Right lobe of liver (tissue), 6 donors: Measurements from ENCODE around the gene TRAPPC12. TPM values are rescaled to one million over a fixed set of nuclear protein-coding genes. Genes with fewer than 3 reads are reported as not detected.

ENCODE experiments used
- ATAC-seq, 4 donors: fragments of 200-7000 bp; cut with Tn5 transposase; one replicate each; pipeline ENCODE4 v1.9.1; 2020; ENCODE audit warnings: mild to moderate bottlenecking in 4 of 4, moderate library complexity in 4 of 4
- DNase-seq, 3 donors: peaks; one replicate each; pipeline ENCODE4 v3.0.0-alpha.2; 2020
- H3K27ac ChIP-seq, 3 donors: fragments of 200-600 bp; one replicate each; pipeline ENCODE4 v1.8.0; 2022
- H3K27me3 ChIP-seq, 2 donors: fragments of 200-600 bp; one replicate each; pipeline ENCODE4 v1.8.0; 2022
- H3K36me3 ChIP-seq, 4 donors: fragments of 200-600 bp; sonication (generic) in 1 of 4; one replicate each; pipeline versions ENCODE4 v1.5.1 to v1.8.0; 2017 to 2022; ENCODE audit warnings: control low read depth in 1 of 4
- H3K4me1 ChIP-seq, 4 donors: fragments of 200-600 bp; sonication (generic) in 1 of 4; one replicate each; pipeline versions ENCODE4 v1.5.1 to v1.8.0; 2017 to 2022; ENCODE audit warnings: control low read depth in 1 of 4
- H3K4me3 ChIP-seq, 3 donors: fragments of 200-600 bp; one replicate each; pipeline ENCODE4 v1.8.0; 2022
- H3K9me3 ChIP-seq, 4 donors: fragments of 200-600 bp; sonication (generic) in 1 of 4; one replicate each; pipeline versions ENCODE4 v1.5.1 to v1.8.0; 2017 to 2022; ENCODE audit warnings: control low read depth in 1 of 4
- POLR2A ChIP-seq: fragments of 450-650 bp; IDR thresholded peaks from one replicate; pipeline ENCODE4 v1.6.1; 2017; ENCODE audit warnings: antibody characterized with exemption, mild to moderate bottlenecking
- WGBS: methylation state at CpG from one replicate; pipeline ENCODE4 v1.1.6; 2018; ENCODE audit warnings: low coverage, low lambda C conversion rate; ENCODE audit not compliant: insufficient coverage; ENCODE audit errors: missing lambda C conversion rate; 5-methylcytosine and 5-hydroxymethylcytosine counted together
- intact Hi-C, 2 donors: fragments of 100-400 bp; cut with DNase I; formaldehyde crosslinking; loops; one replicate each; pipeline versions ENCODE4 v1.11.2 to v1.14.1; 2022
- total RNA-seq, 6 experiments: library from RNA; depleted of rRNA in 2 of 6; stranded (reverse); fragments of >200 nt in 2 of 6; fragmentation: NEBNext Ultra II Directional in 3 of 6; extraction: Animal tissue kit (Norgen Biotek cat#: 25700) in 3 of 6; gene quantifications; one replicate each; pipeline versions ENCODE4 v1.1.0 to v1.2.4, GENCODE V29; 2016 to 2023
- TF ChIP-seq, protein P1 (sequence below), 4 donors: fragments of 200-600 bp in 3 of 4; fragments of 450-650 bp in 1 of 4; IDR thresholded peaks; one replicate each; pipeline versions ENCODE4 v1.5.1 to v1.8.0; 2016 to 2022; ENCODE audit warnings: antibody characterized with exemption in 4 of 4, mild to moderate bottlenecking in 2 of 4
- donor health status: DM: no; HTN: yes; CAD: no.
- donor health status: DM: no; HTN: no; CAD: no.
- donor health status: DM: no; HTN: no; CAD: no.
- donor health status: DM: no; HTN: yes; CAD: no.
- donor health status: DM: no; HTN: yes; CAD: no.

The TRAPPC12 gene
- total RNA-seq, 6 experiments from 2014 or later, result 39.2 to 92.4 (median 47.8) TPM

DNA sequence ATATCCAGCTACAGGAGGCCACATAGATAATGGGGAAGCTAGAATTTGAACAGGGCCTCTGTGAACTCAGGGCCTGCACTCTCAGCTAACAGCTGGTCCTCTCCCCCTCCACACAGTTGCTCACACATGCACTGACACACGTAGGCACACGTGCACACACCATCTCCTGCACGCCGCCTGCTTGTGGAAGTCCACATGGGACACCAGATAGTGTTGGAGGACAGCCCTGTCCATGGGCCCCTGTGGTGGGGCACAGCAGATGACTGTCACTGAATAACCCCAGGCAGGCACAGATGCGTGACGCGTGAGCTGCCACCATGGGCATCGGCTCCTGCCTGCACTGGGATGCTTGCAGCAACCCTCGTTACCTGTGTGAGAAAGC lies 87.0 kb downstream of the TRAPPC12 start:
- TF ChIP-seq POLR2A, result no peak
- TF ChIP-seq, protein P1, sequence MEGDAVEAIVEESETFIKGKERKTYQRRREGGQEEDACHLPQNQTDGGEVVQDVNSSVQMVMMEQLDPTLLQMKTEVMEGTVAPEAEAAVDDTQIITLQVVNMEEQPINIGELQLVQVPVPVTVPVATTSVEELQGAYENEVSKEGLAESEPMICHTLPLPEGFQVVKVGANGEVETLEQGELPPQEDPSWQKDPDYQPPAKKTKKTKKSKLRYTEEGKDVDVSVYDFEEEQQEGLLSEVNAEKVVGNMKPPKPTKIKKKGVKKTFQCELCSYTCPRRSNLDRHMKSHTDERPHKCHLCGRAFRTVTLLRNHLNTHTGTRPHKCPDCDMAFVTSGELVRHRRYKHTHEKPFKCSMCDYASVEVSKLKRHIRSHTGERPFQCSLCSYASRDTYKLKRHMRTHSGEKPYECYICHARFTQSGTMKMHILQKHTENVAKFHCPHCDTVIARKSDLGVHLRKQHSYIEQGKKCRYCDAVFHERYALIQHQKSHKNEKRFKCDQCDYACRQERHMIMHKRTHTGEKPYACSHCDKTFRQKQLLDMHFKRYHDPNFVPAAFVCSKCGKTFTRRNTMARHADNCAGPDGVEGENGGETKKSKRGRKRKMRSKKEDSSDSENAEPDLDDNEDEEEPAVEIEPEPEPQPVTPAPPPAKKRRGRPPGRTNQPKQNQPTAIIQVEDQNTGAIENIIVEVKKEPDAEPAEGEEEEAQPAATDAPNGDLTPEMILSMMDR (IDR thresholded peaks at IDR 0.05), result no peak
- Histone ChIP-seq H3K36me3 (peaks cover 0 to 31% (median 7%) of the 10 kb centered on the region in 4 donors), H3K4me3 (no peak overlapping the region), H3K4me1 (peaks cover 0 to 5% (median under 1%) of the 10 kb centered on the region in 4 donors), H3K27me3 (no peaks in the 10 kb centered on the region), H3K27ac (no peak overlapping the region), H3K9me3 (no peaks in the 10 kb centered on the region)
- intact Hi-C loops, result no loop called here
- ATAC-seq, result no peak
- no CpG with 5 or more reads among the region's 9 CpGs for WGBS
- DNase-seq, result no peak

DNA sequence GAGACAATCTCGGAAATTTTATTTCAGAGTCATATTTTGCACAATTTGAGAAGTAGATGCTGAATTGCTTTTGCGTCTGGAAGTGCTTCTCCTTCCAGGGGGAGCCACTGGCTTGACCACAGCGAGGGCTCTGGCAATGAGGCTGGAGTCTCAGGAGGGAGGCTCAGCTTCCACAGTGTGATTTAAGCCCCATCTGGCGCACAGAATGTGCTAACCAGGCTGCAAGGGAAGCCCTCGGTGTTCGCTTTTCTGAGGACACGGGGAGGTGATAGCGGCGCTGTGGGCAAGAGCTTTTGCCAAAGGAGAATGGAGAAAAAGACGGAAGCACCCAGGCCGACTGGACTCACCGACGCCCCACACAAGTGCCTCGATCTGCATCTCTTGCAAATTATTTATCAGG lies 87.5 kb downstream of the TRAPPC12 start:
- no peak overlapping the region for H3K4me3 ChIP-seq
- DNase-seq, result no peak
- no peaks in the 10 kb centered on the region for H3K27me3 ChIP-seq
- peaks cover 0 to 31% (median 7%) of the 10 kb centered on the region in 4 donors for H3K36me3 ChIP-seq
- H3K4me1 ChIP-seq, result peaks cover 0 to 2% (median under 1%) of the 10 kb centered on the region in 4 donors
- intact Hi-C loops, result no loop called here
- 92% methylated on average over 3 of the region's 14 CpGs for WGBS
- no peak for ATAC-seq
- H3K9me3 ChIP-seq, result no peaks in the 10 kb centered on the region
- no peak overlapping the region for H3K27ac ChIP-seq
- TF ChIP-seq, protein P1 (IDR thresholded peaks at IDR 0.05), result no peak
- TF ChIP-seq POLR2A, result no peak

DNA sequence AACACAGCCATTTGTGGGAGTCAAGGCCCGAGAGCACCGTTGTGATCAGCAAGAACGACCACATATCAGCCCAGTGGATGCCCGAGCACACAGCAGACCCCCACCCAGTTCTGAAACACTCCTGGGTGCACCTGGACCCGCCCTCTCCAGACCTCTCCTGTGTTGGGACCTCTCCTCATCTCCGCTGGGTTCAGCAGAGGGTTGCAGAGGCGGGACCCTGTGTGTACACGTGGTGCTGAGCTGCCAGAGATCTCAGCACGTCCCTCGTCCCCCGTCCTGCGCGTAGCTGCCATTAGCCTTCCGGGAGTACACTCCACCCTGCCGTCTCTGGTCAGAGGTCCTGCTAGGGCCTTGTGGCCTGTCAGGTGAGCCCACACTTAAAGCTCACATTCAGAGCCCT lies 88.2 kb downstream of the TRAPPC12 start:
- Histone ChIP-seq H3K36me3 (peaks cover 0 to 34% (median 7%) of the 10 kb centered on the region in 4 donors), H3K4me1 (no peaks in the 10 kb centered on the region), H3K27ac (no peak overlapping the region), H3K27me3 (no peaks in the 10 kb centered on the region), H3K4me3 (no peak overlapping the region), H3K9me3 (no peaks in the 10 kb centered on the region)
- TF ChIP-seq POLR2A, result no peak
- TF ChIP-seq, protein P1 (IDR thresholded peaks at IDR 0.05), result no peak
- no peak for ATAC-seq
- 80% methylated on average over 1 of the region's 15 CpGs for WGBS
- intact Hi-C loops, result no loop called here
- no peak for DNase-seq

DNA sequence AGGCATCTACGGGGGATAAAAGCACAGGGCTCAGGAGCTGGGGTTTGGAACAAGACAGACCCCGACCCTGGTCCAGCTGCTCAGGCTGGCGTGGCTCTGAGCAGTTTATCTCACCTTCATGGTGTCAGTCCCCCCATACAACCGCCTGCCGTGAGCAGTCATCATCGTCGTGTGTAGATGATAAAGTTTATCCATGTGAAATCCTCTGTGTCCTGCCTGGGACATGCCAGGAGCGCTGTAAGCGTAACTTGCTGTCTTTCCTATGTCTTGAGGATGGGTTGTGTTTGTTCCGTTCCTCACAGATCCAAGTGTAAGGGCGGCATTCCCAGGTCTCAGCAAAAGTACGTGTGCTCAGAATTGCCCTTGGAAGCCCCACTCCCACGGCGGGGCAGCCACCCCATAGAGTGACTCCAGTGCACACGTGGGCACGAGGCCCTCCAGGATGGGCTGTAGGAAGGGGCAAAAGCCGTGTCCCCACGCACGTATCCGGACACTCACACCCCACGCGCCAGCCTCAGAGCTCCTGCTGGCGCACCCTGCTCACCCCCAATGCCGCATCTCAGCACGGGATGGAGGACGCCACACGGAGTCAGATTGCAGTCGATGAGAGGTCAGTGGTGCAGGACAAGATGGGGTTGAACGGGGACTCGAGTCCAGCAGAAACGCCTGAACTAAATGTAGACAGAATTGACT lies 88.9 kb downstream of the TRAPPC12 start:
- Histone ChIP-seq H3K4me1 (no peaks in the 10 kb centered on the region), H3K27me3 (no peaks in the 10 kb centered on the region), H3K27ac (no peak overlapping the region), H3K36me3 (peaks cover 0 to 37% (median 7%) of the 10 kb centered on the region in 4 donors), H3K9me3 (no peaks in the 10 kb centered on the region), H3K4me3 (no peak overlapping the region)
- TF ChIP-seq, protein P1 (IDR thresholded peaks at IDR 0.05), result no peak
- no peak for TF ChIP-seq POLR2A
- intact Hi-C loops, result no loop called here
- 51% methylated on average over 5 of the region's 31 CpGs for WGBS
- ATAC-seq (no peak), DNase-seq (no peak)
